Suprapubic skin (tissue), 4 donors: ENCODE results near the gene LRRC37A.
"Not testable (repeated sequence)": the region's sequence is repeated elsewhere in the genome, so short reads cannot be mapped to it uniquely, and the experiment has no call there.

Experiments
- CTCF ChIP-seq, 2 donors: fragments of 200-600 bp in 1 of 2; fragments of 450-650 bp in 1 of 2; sonication (generic) in 1 of 2; IDR thresholded peaks; one replicate each; pipeline ENCODE4 v1.5.1; 2016 to 2019; ENCODE audit warnings: antibody characterized with exemption in 2 of 2, mild to moderate bottlenecking in 1 of 2, moderate library complexity in 1 of 2
- EP300 ChIP-seq: sonication (generic); formaldehyde crosslinking; IDR thresholded peaks from one replicate; pipeline ENCODE4 v1.6.1; 2017; ENCODE audit warnings: antibody characterized with exemption
- POLR2A ChIP-seq, 2 donors: fragments of 450-650 bp; IDR thresholded peaks; one replicate each; pipeline ENCODE4 v1.6.1; 2017; ENCODE audit warnings: antibody characterized with exemption in 2 of 2, mild to moderate bottlenecking in 2 of 2, moderate library complexity in 2 of 2
- POLR2AphosphoS5 ChIP-seq, 3 donors: sonication (generic); formaldehyde crosslinking; IDR thresholded peaks; one replicate each; pipeline ENCODE4 v1.6.1; 2017; ENCODE audit warnings: antibody characterized with exemption in 3 of 3

GRCh38 chr17:46342131-46342530, 47.2 kb downstream of the LRRC37A start:
- TF ChIP-seq POLR2AphosphoS5 (IDR thresholded peaks at IDR 0.05); CTCF (IDR thresholded peaks at IDR 0.05); EP300; POLR2A (IDR thresholded peaks at IDR 0.05): not testable (repeated sequence)
